Stimulated activated CD8-positive, alpha-beta memory T cell treated with anti-CD3 and anti-CD28 coated beads, Interleukin-15, amount 100 ng/mL, for 48 hours (primary cell): ENCODE data around the gene MBD6.

Source experiments
- DNase-seq, 2 donors: peaks; one replicate each; pipeline ENCODE4 v3.0.0-alpha.2; 2020; ENCODE audit warnings: low read depth in 2 of 2

The MBD6 gene

GRCh38 chr12:57522011-57522886, at the start of gene MBD6:
Gene MBD6, plus strand, starts transcription at chr12:57522824. Its CDS starts 1,480 bp downstream, at chr12:57524304.
- peak; percentile 87 to 88 for DNase-seq

- no peak for DNase-seq
These were observed 49.2 kb upstream of the MBD6 start for GRCh38 chr12:57473392-57473791.

GRCh38 chr12:57473886-57474285, 48.7 kb upstream of the MBD6 start:
- no peak for DNase-seq

GRCh38 chr12:57474430-57474829, 48.2 kb upstream of the MBD6 start:
- no peak for DNase-seq

GRCh38 chr12:57474862-57475261, 47.8 kb upstream of the MBD6 start:
- DNase-seq, result no peak

- DNase-seq, result no peak
These were observed 47.1 kb upstream of the MBD6 start for GRCh38 chr12:57475271-57476161.

GRCh38 chr12:57476162-57476992, 46.2 kb upstream of the MBD6 start:
- DNase-seq, result peak; percentile 72 to 75

GRCh38 chr12:57476993-57477709, 45.5 kb upstream of the MBD6 start:
- DNase-seq, result no peak

- DNase-seq, result no peak
These were observed 44.6 kb upstream of the MBD6 start for GRCh38 chr12:57477710-57478681.

GRCh38 chr12:57479043-57479375, 43.6 kb upstream of the MBD6 start:
- DNase-seq, result no peak

- DNase-seq, result no peak
These were observed 43.1 kb upstream of the MBD6 start, which contains the start of gene ARHGAP9 for GRCh38 chr12:57479376-57480115. Gene ARHGAP9, minus strand, starts transcription at chr12:57479866. Its CDS starts 460 bp downstream, at chr12:57479406.

GRCh38 chr12:57481671-57482070, 41.0 kb upstream of the MBD6 start:
- no peak for DNase-seq

- no peak for DNase-seq
These were observed 39.2 kb upstream of the MBD6 start for GRCh38 chr12:57483466-57483865.

GRCh38 chr12:57485695-57486094, 36.9 kb upstream of the MBD6 start:
- DNase-seq, result no peak

- no peak for DNase-seq
These were observed 35.5 kb upstream of the MBD6 start for GRCh38 chr12:57487055-57487596.

- peak; percentile 87 to 88 for DNase-seq
These were observed 34.8 kb upstream of the MBD6 start, which contains the start of gene MARS1 for GRCh38 chr12:57487597-57488401. Gene MARS1, plus strand, starts transcription at chr12:57488068. Its CDS starts 23 bp downstream, at chr12:57488091.

- no peak for DNase-seq
These were observed 34.0 kb upstream of the MBD6 start for GRCh38 chr12:57488402-57489156.
